Measurements from ENCODE around the gene STRIP1. TPM values are rescaled to one million over a fixed set of nuclear protein-coding genes. Genes with fewer than 3 reads are reported as not detected.
"Not testable (repeated sequence)": the region's sequence is repeated elsewhere in the genome, so short reads cannot be mapped to it uniquely, and the experiment has no call there.

The STRIP1 gene
- total RNA-seq, 2 donors from 2014 or later: 27.9 to 34.1 TPM

- Histone ChIP-seq H3K4me1 (no peaks in the 10 kb centered on the region), H3K27ac (no peak overlapping the region), H3K27me3 (no peaks in the 10 kb centered on the region), H3K4me3 (no peak overlapping the region), H3K36me3 (peaks cover 43% of the 10 kb centered on the region), H3K9ac (ENCODE audit: low read depth in 2 of 2, low read length in 2 of 2) (no peak overlapping the region), H3K9me3 (no peaks in the 10 kb centered on the region)
- no peak for TF ChIP-seq CTCF (IDR thresholded peaks at IDR 0.05)
- intact Hi-C loops (cut with DNase I): no loop called here
- no peak for DNase-seq
Measured at GRCh38 chr1:110019770-110020169, 14.7 kb upstream of the STRIP1 start.

GRCh38 chr1:110021285-110021684, 13.1 kb upstream of the STRIP1 start:
- no peak for TF ChIP-seq CTCF (IDR thresholded peaks at IDR 0.05)
- intact Hi-C loops (cut with DNase I): no loop called here
- no peak for DNase-seq
- H3K9ac ChIP-seq (ENCODE audit: low read depth in 2 of 2, low read length in 2 of 2): no peak overlapping the region
- H3K27ac ChIP-seq: no peak overlapping the region
- H3K4me3 ChIP-seq: no peak overlapping the region
- H3K9me3 ChIP-seq: no peaks in the 10 kb centered on the region
- peaks cover 36% of the 10 kb centered on the region for H3K36me3 ChIP-seq
- no peaks in the 10 kb centered on the region for H3K27me3 ChIP-seq
- no peaks in the 10 kb centered on the region for H3K4me1 ChIP-seq

DNA sequence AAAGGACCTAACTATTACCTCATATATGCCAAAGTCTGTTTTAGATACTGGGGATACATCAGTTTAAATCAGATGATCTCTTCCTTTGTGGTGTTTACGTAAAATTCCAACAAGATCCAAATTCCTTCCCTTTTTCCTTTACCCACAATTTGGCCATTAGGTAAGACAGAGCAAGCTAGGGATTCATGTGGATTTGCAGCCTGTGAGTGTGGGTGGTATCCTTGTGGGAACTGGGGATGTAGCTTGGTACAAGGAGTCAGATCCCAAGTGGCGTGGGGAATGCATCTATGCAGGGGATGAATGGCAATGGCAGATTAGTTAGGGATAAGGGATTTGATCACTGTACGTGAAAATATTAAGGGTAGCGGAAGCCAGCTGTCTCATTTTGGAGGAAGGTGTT, 9.8 kb upstream of the STRIP1 start:
- no peaks in the 10 kb centered on the region for H3K4me1 ChIP-seq
- no peaks in the 10 kb centered on the region for H3K9me3 ChIP-seq
- no peak overlapping the region for H3K4me3 ChIP-seq
- peaks cover 8% of the 10 kb centered on the region for H3K36me3 ChIP-seq
- no peak for TF ChIP-seq CTCF (IDR thresholded peaks at IDR 0.05)
- intact Hi-C loops (cut with DNase I): no loop called here
- no peak overlapping the region for H3K9ac ChIP-seq (ENCODE audit: low read depth in 2 of 2, low read length in 2 of 2)
- H3K27ac ChIP-seq: no peak overlapping the region
- no peak for DNase-seq
- H3K27me3 ChIP-seq: no peaks in the 10 kb centered on the region

DNA sequence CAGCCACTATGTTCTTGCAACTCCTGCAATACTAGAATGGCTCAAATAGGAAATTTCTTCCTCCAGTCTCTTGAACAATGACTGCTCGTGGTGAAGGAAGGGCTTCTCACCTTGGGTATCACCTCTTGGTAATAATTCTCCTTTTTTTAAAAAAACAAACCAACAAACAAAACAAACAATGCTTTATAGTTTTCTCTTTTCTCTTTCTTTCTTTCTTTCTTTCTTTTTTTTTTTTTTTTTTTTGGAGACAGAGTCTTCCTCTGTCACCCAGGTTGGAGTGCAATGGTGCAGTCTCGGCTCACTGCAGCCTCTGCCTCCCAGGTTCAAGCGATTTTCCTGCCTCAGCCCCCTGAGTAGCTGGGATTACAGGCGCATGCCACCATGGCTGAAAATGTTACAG, 3.7 kb upstream of the STRIP1 start:
- H3K4me1 ChIP-seq; H3K4me3 ChIP-seq; H3K36me3 ChIP-seq; H3K27me3 ChIP-seq; DNase-seq; H3K9ac ChIP-seq (ENCODE audit: low read depth in 2 of 2, low read length in 2 of 2); intact Hi-C loops (cut with DNase I); H3K27ac ChIP-seq; H3K9me3 ChIP-seq: not testable (repeated sequence)

DNA sequence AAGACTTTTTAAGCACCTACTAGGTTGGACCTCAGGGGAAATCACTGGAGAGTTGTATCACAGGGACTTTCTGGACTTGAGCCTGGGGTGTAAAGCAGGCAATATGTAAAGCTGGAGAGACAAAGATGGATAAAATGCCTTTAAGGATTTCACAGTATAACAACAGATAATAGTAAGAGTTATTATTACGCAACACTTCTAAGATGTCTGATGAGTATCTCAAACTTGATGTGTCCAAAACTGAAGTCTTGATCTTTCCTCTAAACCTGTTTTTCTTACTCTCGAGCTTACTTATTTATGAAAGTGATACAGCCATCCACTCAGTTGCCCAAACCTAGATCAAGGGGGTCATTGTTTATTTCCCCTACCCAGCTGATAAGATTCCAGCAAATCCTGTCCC, 2.1 kb upstream of the STRIP1 start:
- H3K4me1 ChIP-seq: peaks cover 5% of the 10 kb centered on the region
- no peak overlapping the region for H3K9ac ChIP-seq (ENCODE audit: low read depth in 2 of 2, low read length in 2 of 2)
- DNase-seq: no peak
- intact Hi-C loops (cut with DNase I): no loop called here
- TF ChIP-seq CTCF (IDR thresholded peaks at IDR 0.05): no peak
- H3K36me3 ChIP-seq: no peaks in the 10 kb centered on the region
- no peaks in the 10 kb centered on the region for H3K9me3 ChIP-seq
- H3K27ac ChIP-seq: no peak overlapping the region
- no peak overlapping the region for H3K4me3 ChIP-seq
- H3K27me3 ChIP-seq: no peaks in the 10 kb centered on the region

- Histone ChIP-seq H3K9me3 (no peaks in the 10 kb centered on the region), H3K27ac (peak overlapping the region; percentile 67)
- intact Hi-C loops (cut with DNase I): no loop called here
Measured at GRCh38 chr1:110033421-110033820, 1.0 kb upstream of the STRIP1 start.

More at GRCh38 chr1:110033421-110033820, 1.0 kb upstream of the STRIP1 start:
- DNase-seq: no peak
- no peak overlapping the region for H3K4me3 ChIP-seq
- peaks cover 5% of the 10 kb centered on the region for H3K4me1 ChIP-seq
- TF ChIP-seq CTCF (IDR thresholded peaks at IDR 0.05): no peak
- no peaks in the 10 kb centered on the region for H3K27me3 ChIP-seq
- peaks cover 3% of the 10 kb centered on the region for H3K36me3 ChIP-seq
- H3K9ac ChIP-seq (ENCODE audit: low read depth in 2 of 2, low read length in 2 of 2): no peak overlapping the region

Measured in colonic mucosa (tissue), 4 donors.